Stimulated activated CD4-positive, alpha-beta T cell treated with anti-CD3 and anti-CD28 coated beads, Interleukin-1b, Interleukin-23, amount 100 ng/mL, for 1 hour (primary cell): Measurements from ENCODE around the gene DISP3.

ENCODE experiments used
- DNase-seq, 2 donors: peaks; one replicate each; pipeline ENCODE4 v3.0.0-alpha.2; 2020; ENCODE audit warnings: low read depth in 2 of 2

Gene DISP3

GRCh38 chr1:11514366-11514765, 35.4 kb downstream of the DISP3 start:
- no peak for DNase-seq

GRCh38 chr1:11515368-11516300, 36.7 kb downstream of the DISP3 start:
- no peak for DNase-seq

DNA sequence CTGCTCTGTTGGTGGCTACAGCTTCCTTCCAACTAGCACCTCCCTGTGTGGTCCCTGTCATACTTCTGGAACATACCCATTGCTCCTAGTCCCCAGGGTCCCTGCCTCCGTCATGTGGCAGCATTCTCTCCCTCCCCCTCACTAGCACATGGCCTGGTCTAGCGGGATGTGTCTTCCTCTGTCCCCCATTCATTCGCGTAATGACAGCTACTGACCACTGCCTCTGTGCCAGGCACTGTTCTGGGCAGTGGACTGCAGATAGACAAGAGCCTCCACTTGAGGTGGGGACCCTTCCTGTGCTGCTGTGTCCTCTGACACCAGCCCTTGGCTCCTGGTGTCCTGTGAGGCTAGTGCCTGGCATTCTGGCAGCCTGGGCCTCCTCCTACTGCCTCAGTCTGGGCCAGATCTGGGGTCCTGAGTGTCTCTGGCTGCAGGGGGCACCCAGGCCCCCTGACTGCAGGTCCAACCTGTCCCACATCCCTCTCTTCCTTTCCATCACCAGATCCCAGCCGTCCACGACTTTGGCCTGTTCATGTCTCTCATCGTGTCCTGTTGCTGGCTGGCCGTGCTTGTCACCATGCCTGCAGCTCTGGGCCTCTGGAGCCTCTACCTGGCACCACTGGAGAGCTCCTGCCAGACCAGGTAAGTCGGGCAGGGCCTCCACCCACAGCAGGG, 38.1 kb downstream of the DISP3 start:
- no peak for DNase-seq

- no peak for DNase-seq
Observed at GRCh38 chr1:11518016-11518701, 39.2 kb downstream of the DISP3 start.

- no peak for DNase-seq
Observed at GRCh38 chr1:11518791-11519628, 40.1 kb downstream of the DISP3 start.

- no peak for DNase-seq
Observed at GRCh38 chr1:11519629-11520031, 40.7 kb downstream of the DISP3 start.

DNA sequence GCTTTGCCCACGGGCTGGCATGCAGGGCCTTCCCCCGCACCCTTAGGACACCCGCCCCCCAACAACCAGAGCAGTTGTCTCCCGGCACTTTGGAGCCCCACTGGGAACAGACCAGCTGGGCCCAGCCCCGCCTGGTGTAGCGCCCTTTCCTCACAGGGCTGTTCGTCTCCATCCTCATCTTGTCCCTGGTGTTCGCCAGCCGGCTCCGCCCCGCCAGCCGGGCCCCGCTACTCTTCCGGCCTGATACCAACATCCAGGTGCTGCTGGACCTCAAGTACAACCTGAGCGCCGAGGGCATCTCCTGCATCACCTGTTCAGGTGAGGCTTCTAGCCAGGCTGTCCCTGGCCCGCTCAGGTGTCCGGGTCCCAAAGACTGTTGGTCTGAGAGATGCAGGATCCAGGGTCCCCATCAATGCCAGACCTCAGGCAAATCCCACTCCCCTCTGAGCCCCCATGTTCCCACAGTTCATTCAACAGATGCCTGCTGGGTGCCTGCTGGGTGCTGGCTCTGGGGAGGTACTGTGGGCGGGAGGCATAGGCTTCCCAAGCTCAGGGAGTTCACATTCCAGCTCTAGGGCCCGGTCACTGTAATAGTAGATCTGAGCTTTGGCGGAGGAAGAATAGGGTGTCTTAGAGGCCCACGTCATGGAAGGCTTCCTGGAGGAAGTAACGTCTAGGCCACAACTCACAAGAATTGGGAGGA, 41.7 kb downstream of the DISP3 start:
- no peak for DNase-seq

DNA sequence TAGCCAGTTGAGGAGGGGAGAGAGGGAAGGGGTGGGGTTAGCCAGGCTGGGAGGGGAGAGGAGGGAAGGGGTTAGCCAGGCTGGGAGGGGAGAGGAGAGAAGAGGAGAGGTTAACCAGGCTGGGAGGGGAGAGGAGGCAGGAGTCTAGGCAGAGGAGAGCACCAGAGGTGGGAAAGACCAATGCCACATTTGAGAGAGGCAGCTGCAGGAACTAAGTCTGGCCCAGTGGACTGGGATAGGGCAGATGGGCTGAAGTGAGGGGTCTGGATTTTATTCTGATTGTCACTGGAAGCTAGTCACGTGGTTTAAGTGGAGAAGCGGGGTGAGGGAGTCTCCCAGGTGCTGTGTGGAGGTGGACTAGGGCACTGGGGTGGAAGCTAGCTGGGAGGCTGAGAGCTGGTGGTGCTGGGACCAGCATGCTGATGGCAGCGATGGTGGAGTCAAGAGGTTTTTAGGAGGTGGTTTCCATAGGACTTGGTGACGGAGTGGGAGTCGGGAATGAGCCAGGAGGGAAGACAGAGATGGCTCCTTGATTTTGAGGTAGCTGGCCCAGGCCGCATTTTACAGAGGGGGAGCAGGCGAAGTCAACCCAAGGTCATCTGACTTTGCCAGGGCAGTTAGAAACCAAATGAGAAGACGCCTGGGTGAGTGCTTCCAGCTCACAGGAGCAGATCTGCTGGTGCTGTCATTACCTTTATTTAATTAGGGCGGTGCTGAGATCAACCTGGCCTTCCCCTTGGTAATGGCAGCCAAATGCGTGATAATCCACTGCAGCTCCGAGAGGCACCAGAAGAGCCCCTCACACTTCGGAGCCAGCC, 42.8 kb downstream of the DISP3 start:
- no peak for DNase-seq

GRCh38 chr1:11522400-11523235, 43.7 kb downstream of the DISP3 start:
- no peak for DNase-seq

- no peak for DNase-seq
Observed at GRCh38 chr1:11523261-11523660, 44.3 kb downstream of the DISP3 start.

DNA sequence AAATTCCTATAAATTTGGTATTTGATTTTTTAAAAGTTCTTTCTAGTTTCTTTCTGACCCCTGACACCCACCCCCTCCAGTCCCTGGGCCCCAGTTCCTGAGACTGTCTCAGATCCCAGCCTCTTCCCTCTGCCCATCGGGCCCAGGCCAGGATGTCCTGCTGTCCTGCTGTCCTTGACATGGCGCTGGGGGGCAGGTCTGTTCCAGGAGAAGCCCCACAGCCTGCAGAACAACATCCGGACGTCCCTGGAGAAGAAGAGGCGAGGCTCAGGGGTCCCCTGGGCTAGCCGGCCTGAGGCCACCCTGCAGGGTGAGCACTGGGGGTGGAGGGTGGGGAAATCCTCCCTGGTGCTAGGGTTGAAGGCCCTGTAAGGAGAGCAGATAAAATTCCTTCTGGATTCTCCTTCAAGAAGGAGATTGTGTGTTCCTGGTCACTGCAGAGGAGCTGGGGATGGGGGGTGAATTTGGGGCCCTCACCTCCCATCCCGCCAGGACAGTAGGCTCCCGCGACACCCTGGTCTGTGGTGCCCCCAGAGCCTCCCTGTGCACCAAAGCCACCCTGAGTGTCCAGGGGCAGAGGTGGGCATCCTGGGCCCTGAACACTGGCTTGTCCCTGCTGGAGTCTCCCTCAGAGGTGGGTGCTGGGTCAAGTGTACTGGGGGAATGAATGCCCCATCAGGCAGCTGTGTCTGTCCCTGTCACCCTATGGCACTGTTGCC, 45.0 kb downstream of the DISP3 start:
- no peak for DNase-seq

GRCh38 chr1:11524465-11525150, 45.7 kb downstream of the DISP3 start:
- no peak for DNase-seq

DNA sequence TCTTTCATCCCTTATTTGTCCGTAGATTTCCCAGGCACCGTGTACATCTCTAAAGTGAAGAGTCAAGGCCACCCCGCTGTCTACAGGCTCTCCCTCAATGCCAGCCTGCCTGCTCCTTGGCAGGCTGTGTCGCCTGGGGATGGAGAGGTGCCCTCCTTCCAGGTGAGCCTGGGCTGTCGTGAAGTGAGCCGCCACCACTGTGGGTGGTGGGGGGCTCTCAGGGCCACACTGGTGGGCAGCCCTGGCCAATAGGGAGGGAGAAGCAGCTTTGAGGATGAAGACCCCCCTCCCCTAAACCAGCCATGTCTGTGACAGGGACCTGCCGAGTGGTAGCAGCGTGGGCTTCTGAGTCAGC, 46.2 kb downstream of the DISP3 start:
- no peak for DNase-seq

DNA sequence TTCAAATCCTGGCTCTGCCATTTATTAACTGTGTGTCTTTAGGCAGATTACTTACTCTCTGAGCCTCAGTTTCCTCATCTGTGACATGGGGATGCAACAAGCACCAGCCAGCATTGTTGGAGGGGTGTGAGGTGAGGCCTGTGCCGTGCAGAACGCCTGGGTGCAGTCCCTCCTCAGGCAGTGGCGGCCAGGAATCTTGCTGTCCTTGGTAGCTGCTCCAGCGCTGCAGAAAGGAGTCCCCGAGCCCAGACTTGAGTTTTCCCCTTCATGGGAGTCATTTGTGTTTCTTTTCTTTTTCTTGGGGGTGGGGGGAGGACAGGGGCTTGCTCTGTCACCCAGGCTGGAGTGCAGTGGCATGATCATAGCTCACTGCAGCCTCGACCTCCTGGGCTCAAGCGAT, 46.6 kb downstream of the DISP3 start:
- no peak for DNase-seq

DNA sequence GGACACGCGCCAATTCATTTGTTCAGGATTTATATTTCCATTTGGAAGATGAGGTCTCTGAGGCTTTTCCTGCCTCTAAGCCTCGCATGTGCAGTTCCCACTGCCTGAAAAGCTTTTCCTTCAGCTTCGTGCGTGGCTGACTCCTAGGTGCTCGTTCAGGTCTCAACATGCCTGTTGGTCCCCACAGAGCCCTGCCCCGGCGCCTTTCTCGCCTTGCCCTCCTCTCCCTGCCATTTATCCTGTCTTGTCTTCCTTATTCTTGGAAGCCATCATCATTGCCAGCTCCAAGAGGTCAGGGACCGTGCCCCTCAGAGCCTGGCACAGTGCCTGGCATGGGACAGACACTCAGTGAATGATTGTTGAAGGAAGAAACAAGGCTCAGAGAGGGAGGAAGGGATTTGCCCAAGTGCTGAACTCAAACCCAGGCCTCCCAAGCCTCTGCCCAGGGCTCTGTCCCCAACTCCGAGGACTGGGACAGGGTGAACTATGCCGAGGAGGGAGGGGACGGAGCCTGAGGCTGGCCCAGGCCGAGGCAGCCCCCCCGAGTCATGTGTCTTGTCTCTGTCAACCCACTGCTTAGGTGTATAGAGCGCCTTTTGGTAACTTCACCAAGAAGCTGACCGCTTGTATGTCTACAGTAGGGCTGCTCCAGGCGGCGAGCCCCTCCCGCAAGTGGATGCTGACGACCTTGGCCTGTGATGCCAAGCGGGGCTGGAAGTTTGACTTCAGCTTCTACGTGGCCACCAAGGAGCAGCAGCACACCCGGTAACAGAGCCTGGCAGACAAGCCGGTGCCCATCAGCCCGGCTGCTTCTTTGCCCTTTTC, 47.3 kb downstream of the DISP3 start:
- no peak for DNase-seq

- no peak for DNase-seq
Observed at GRCh38 chr1:11527541-11528452, 48.8 kb downstream of the DISP3 start.
